HG03442 (cell line): Measurements from ENCODE around the gene AUTS2.
"Not testable (repeated sequence)": the region's sequence is repeated elsewhere in the genome, so short reads cannot be mapped to it uniquely, and the experiment has no call there.

Experiments
- ATAC-seq: cut with Tn5 transposase; IDR thresholded peaks from one replicate; pipeline ENCODE4 v1.9.1; 2021; ENCODE audit warnings: mild to moderate bottlenecking, moderate library complexity; ENCODE audit not compliant: unreplicated experiment

Gene AUTS2

DNA sequence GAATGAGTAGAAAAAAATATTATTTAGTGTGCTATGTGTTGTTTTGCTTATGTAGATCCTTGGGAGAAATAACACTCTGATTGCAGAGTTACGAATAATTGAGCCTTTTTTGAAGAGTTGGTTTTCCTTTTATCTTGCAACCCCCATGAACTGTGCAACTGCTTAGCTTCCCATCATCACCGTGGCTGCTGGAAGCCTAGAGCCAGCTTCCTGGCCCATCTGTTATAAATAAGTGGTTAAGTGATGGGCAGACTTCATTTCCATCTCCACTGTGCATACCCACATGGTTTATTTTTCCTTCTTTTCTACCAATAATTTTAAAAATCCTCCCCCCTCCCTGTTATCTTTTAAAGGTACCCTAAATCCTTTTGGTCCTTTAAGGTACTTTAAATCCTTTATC lies 978.8 kb downstream of the AUTS2 start:
- ATAC-seq = no peak

DNA sequence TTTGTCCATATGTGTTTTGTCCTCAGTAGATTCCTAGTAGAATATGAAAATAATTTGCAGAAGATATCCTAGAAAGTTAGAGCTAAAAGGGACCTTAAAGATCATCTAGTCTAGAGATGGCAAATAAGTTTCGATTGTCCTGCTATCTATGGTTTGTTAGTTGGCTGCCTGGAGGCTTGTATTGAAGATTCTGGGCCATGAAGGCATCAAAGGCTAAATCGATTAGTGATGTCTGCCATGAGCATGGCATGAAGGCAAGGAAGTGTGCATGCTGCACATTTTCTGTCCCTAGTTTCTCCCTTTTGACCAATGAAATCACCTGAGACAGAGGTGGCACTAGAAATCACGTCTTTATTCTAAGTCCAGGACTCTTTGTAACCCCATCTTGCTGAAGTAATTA lies 979.9 kb downstream of the AUTS2 start:
- ATAC-seq = no peak

DNA sequence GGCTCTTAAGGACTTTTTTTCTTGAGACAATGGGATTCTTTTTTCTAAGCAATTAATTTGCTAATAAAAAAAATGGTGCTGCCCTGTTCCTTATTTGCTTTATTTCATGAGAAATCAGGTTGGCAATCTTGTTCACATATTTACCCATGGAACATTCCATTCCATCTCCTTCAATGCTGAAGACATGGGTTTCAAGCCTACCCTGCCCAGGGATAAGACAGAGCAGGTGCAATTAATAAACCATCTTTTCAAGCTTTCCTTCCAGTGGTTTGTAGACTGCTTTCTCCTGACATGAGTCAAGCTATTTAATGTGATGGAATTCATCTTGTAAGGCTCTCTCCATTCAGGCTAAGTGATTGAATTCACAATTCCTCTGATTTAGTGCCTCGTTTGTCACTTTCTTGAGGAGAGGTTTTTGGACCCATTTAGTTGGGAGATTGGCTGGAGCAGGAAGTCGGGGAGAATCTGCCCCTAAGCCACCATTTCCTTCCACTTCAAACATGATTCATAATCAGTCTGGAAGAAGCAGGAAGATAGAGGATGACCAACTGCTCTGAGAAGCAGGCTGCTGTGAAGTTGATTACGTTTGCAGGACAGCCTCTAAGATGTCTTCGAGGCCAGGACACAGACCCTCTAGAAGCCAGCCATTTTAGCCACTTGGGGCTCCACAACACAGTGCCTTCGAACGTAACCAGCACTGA lies 981.3 kb downstream of the AUTS2 start:
- no peak for ATAC-seq

DNA sequence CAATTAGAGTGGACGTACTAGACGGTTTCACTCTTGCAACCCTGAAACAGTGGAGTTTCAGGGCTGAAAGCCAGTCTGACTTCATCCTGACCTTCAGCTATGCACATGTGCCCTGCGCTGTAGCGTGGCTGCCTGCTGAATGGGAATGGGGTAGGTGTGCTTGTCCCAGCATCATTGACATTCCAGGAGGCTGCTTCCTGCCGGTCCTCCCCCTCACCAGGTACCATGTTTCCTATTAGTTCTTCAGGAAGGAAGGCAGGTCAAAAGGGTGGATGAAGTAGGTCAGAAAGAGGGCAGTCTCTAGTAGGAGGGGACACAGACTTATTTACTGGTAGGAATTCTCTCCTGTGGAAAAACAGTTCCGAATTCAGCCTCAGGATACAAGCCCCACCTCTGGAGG lies 981.9 kb downstream of the AUTS2 start:
- no peak for ATAC-seq

DNA sequence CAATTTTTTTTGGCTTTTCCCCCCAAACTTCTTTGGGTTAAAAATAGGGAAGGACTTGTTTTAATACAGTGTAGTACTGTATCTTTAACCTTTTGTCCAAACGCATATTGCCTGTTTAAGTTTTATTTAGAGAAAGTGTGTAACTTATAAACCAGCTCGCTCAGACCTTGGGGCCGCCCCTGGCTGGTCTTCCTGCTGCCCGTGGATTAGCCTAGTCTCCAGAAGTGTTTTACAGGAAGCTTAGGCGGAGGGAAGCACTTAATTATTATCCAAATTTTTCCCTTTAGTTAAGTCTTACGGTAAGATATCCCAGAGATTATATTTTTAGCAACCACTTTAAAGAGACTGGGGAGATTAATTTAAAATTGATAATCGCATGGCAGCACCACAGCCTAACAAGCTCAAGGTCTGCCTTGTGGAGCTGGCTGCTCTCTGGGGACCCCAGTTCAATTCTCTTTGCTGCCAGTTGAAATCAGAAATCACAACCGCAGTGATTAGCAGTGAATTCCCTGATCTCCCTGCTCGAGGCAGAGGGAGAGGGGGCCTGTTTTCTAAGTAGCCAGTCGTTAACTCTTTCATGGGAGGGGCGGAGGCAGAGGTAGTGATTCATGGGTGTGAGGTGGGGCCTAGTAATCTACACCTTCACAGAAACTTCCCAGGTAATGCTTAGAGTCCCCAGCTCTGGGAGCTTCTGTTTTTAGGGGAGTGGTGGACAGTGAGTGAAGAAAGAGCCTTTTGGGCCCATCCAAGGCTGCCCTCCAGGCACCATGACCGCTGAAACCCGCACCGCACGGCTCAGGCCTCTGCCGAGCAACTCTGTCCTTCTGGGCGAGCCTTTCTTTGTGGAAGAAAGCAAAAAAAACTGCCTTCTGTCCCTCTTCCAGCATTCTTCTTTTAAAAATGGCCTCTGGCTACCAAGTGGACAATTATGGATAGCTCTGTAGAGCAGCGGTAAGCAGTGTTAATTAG lies 984.9 kb downstream of the AUTS2 start:
- no peak for ATAC-seq

DNA sequence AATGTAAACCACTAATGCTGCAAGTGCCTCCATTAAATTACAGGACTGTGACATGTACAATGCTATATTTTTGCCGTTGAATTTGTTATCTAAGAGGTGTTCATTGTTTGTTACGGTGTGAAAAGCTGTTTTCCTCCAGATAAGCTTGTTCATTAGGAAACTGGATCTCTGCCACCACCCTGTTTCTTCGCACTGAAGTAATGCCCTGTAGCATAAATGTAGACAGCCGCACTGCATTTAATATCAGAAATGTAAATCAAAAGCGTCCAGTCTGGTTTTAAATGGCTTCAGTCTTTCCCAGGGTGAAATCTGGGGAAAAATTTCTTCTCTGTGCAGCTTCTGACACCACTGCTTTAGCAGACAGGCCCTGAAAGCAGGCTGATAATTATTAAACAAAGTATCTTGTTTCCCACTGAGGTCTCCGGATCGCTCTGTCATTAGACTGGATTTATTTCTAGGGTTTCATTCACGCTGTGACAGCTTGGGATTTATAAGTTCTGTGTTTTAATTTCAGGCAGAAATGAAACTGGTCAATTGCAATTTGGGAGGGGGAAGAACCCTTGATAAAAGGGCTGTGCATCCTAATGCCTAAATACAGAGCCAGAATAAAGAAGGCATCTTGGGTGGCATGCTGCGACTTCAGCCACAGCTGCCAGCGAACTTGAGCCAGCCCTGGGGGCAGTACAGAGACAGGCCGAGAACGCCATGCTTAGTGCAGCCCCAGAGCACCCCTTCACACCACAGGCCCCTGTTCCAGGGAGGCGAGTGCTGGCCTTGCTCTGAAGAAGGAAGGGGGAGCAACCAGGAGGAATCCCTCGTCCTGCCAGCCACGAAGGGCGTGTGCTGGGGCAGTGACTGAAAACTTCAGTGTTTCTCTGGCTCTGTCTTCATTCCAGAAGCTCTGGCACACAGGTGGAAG lies 985.9 kb downstream of the AUTS2 start:
- ATAC-seq = no peak

DNA sequence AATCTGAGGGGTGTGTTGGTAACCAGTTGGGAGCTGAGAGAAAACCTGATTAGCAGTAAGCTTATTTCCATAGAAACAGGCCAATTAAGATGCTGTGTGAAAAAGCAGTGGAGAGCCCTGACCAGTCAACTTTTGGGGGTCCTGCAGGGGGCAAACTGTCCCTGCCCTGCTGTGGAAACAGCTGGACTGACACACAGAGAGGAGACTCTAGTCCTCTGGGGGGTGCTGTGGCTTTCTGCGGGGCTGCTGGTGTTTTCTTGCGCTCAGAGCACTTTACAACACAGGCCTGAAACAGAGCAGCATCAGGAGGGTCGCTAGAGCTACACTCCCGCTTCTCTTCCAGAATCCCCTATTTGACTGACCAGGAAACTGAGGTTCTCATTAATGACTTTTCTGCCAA lies 986.8 kb downstream of the AUTS2 start:
- no peak for ATAC-seq

DNA sequence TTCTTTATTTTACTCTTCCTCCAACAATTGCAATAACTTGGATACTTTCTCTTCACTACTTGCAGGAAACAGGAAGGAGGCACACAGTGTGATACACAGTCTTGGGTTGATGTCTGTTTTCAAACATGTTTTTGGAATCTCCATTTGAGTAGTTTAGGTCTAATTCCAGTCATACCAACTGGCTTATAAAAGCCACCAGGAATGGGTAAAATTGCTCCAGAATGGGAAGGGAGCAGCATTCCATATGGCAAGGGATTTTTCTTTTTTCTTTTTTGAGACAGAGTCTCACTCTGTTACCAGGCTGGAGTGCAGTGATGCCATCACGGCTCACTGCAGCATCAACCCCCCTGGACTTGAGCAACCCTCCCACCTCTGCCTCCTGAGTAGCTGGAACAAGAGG lies 988.5 kb downstream of the AUTS2 start:
- no peak for ATAC-seq

DNA sequence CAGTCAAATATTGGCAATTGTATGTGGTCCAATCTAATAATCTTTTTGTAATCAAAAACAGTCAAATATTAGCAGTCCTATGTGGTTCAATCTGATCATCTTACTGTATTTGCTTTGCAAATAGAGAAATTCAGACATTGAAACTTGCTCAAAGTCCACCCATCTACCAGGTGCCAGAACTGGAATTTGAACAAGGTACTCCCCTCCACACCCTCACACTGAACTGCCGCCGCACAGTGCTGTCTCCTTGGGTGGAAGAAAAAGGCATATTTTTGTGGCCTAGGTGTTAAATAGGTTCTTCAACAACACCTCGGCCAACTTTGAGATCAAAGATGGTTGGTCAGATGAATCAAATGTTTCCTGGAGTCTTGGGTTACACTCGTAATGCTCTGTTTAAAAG lies 989.5 kb downstream of the AUTS2 start:
- no peak for ATAC-seq

DNA sequence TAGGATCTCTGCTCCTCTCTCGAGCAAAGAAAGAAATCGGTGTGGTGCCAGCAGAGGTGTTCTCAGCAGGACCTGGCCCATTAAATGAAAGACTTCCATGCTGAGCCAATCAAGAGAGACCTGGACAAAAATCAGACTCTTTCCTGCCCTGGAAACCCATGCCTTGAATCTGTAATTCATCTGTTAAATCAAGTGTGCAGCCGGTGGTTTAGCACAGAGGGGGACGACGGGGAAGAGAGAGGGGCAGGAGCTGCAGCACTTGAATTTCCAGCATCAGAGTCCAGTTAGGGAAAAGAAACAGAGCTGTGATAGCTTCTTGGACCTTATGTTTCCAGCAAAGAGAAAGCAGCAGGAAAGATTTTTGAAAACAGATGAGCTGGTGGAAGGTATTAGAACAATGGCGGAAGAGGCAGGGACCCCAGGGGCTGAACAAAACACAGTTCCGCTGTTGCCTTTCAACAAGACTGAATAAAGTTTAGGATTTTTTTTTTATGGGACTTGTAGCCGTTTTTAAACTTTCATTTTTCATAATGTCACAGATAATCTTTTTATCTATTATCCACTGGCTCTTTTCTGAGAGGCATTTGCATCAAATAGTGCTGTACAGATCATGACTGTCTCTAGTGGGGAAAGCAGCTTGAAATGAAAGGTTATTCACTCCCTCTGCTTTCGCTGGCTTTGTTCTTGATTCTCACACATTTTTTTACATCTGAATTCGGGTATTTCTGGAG lies 990.1 kb downstream of the AUTS2 start:
- ATAC-seq = no peak

DNA sequence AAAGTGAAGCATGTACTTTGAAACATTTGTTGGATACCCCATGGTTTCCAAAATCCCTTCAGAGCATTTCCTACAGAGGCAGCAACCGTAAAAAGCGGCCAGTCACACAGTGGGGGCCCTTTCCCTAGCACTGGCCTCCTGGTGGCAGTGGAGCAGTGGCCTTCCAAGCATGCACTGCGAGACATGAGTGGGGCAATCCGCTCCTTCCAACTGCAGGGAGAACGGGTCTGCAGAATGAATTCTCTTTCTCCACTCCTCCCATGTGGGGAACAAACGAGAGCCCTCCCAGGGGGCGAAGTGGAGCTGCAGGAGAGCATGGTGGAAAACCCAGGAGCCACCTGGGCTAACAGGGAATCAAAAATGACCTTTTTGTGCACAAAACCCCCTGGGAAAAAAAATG lies 990.7 kb downstream of the AUTS2 start:
- ATAC-seq = no peak

DNA sequence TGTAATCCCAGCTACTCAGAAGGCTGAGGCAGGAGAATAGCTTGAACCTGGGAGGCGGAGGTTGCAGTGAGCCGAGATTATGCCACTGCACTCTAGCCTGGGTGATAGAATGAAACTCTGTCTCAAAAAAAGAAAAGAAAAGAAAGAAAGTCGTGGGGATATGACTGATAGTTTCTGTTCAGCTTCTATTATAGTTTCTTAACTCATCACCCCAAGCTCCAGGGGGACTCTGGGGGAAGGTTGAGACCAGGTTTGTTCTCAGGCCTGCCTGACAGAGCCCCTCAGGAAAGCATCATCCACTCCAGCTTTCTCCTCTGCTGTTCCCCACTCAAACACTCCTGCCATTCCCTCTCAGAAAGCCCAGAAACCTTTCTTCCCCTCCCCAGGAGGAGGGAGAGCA lies 991.3 kb downstream of the AUTS2 start:
- peak; percentile 51 for ATAC-seq

DNA sequence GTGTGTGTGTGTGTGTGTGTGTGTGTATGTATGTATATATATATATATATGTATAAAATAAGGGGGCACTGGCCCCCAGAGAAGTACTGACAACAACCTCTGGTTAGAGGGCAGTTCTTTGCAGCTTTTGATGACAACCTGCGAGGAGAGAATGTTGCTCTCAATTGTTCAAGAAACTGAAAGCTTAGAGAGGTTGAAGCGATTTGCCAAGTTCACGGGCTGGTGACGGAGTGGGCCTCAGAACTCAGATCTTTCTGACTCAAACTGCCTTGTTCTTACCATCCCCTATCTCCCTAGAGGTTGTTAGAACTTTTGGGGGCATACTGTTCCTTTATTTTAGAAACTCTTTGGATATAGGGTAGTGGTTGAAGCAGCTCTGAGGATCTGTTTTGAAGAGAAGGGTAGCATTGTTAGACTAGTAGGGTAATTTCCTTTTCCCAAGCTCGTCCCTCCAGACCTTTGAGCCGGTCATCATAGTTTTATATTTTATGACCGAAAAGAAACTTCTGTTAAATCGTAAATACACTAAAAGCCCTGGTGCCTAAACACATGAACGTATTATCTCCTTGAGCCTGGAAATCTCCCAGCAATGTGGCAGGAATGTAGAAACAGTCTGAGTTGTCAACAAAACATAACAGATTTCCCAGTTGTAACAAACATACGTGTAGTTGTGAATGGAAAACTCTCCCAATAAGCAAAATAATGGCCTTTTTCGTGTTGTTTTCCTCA lies 992.0 kb downstream of the AUTS2 start:
- ATAC-seq = peak; percentile 53

DNA sequence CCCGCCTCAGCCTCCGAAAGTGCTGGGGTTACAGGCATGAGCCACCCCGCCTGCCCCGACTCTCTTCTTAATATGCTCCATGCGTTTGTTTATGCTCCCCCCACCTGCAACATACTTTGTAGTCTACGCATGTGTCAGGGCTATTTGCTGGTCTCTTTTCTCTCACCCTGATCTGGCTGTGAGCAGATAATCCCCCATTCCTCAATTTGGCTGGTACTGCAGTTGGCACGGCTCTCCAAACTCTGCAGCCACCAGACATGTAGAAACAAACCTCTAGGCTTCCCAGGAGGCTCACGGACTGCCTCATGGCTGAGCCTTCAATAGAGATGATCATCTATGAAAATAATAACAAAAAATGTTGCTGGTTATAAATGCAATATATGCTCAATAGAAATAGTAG lies 993.4 kb downstream of the AUTS2 start:
- ATAC-seq = no peak

DNA sequence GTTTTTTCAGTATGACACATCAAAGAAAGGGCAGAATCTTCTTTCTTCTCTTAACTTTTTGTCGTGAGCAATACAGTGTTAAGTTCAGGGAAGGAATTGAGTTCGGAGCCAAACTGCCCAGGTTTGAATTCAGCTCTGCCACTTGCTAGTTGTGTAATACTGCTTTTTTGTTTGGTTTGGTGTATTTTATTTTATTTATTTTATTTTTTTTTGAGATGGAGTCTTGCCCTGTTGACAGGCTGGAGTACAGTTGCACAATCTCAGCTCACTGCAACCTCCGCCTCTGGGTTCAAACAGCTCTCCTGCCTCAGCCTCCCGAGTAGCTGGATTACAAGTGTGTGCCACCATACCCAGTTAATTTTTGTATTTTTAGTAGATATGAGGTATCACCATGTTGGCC lies 993.9 kb downstream of the AUTS2 start:
- ATAC-seq = no peak

DNA sequence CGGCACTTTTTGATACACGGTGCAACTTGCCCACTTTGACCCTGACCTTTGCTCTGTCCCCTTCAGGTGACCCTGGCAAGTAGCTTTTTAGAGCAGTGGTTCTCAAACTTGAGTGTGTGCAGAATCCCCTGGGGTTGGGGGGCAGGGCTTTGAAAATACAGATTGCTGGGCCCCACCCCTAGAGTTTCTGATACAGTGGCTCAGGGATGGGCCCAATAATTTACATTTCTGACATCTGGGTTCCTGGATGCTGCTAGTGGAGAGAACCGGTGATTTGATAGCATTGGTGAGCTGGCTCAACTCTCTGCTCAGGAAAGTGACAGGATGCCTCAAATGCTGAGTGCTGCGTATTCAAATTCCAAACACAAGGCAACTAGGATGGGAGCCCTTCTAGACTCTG lies 995.9 kb downstream of the AUTS2 start:
- no peak for ATAC-seq

DNA sequence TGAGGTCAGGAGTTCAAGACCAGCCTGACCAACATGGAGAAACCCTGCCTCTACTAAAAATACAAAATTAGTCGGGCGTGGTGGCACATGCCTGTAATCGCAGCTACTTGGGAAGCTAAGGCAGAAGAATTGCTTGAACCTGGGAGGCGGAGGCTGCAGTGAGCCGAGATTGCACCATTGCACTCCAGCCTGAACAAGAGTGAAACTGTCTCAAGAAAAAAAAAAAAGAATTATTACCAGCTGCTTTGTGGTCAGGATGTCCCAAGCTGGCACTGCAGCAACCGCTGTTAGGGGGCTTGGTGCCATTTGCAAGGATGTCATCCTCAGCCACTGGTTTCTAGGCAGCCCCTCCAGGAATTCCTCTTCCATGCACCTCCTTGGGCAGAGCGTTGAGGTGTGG lies 996.6 kb downstream of the AUTS2 start:
- ATAC-seq = not testable (repeated sequence)

DNA sequence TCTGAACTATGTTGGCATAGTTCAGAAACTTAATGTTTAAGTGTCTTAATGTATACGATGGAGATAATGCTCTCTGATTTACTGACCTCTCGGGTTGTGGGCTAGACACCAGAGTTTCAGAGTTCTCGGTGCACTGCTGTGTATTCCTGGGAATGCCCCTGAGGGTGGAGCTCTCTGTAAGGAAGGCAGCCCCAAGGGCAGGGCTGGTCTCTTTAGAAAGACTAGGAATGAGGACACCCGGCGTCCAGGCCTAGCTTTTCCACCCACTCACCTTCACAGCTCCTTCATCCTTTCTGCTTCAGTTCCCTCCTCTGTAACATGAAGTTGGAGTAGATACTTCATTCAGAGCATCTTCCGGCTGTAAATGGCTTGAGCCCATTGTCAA lies 997.1 kb downstream of the AUTS2 start:
- peak; percentile 16 for ATAC-seq

DNA sequence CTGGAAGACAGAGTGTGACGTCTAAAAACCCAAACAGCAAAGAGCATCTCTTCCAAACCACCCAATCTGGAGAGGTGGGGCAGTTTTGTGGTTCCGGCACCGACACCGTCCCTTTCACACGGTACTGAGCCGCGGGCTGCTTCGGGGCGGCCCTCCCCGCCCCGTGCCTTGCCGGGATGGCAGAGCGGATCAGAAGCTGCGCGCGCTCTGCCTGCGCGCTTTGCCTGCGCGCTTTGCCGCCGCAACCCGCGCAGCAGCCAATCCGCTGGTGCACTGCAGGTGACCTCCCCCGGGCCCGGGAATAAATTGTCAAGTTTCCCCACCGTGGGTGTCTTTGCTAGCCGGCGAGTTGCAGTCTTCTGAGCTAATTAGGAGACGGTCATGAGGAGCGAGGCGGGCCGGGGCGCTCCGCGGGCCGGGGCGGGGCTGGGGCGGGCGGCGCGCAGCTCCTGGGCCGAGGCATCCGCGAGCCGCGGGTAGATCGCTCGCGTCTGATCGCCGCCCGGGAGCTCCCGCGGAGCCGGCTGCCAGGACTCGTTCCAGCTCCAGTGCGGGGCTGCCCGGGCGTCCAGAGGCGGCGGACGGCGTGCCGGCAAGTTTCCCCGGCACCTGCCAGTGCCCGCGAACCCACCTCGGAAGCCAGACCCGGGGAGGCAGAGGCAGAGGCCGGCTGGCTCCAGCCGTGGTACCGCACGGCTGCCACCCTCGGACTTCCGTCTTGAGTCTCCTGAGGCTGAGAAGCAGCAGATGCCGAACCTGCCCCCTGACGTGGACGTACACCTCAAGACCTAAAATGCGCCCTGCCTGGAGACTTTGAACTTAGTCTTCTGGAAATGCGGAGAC lies 997.7 kb downstream of the AUTS2 start:
- peak; percentile 60 for ATAC-seq
